Activated CD4-positive, alpha-beta T cell treated with anti-CD3 and anti-CD28 coated beads, Interleukin-2, Interleukin-4, amounts not matched to agents 100 ng/mL and 50 ng/mL, durations not matched to agents 16 hours and 8 hours (primary cell): Measurements from ENCODE around the gene HEPACAM2.

Experiments used
- DNase-seq: peaks from one replicate; pipeline ENCODE4 v3.0.0-alpha.2; 2020; ENCODE audit warnings: low spot score

HEPACAM2 gene

GRCh38 chr7:93147363-93147762 is 78.9 kb downstream of the HEPACAM2 start:
- DNase-seq = peak; percentile 49

GRCh38 chr7:93146472-93147141 is 79.7 kb downstream of the HEPACAM2 start:
- DNase-seq = peak; percentile 24

- DNase-seq = no peak
These were observed 80.2 kb downstream of the HEPACAM2 start for GRCh38 chr7:93146036-93146435.

GRCh38 chr7:93145354-93145753 is 80.9 kb downstream of the HEPACAM2 start:
- no peak for DNase-seq

GRCh38 chr7:93142127-93142526 is 84.1 kb downstream of the HEPACAM2 start:
- no peak for DNase-seq

GRCh38 chr7:93140582-93141191 is 85.6 kb downstream of the HEPACAM2 start:
- no peak for DNase-seq

- DNase-seq = no peak
These were observed 87.7 kb downstream of the HEPACAM2 start for GRCh38 chr7:93138576-93138975.
